Mammary epithelial cell (primary cell): ENCODE data around the gene STT3A.

Source experiments
- CTCF ChIP-seq, 2 donors: IDR thresholded peaks in 1 of 2; conservative IDR thresholded peaks in 1 of 2; 2 replicates each; pipeline ENCODE4 v1.5.1; 2011 to 2012; ENCODE audit warnings: inconsistent platforms in 2 of 2, low read length in 2 of 2, mild to moderate bottlenecking in 2 of 2, control low read depth in 1 of 2, low read depth in 1 of 2; ENCODE audit not compliant: insufficient read depth in 1 of 2; ENCODE audit errors: extremely low read depth in 1 of 2
- EZH2 ChIP-seq: IDR thresholded peaks from 2 replicates; pipeline ENCODE4 v1.6.1; 2012; ENCODE audit warnings: low read length, inconsistent platforms, borderline replicate concordance

- no peak for TF ChIP-seq CTCF (conservative IDR thresholded peaks at IDR 0.05 in 1 of 2, IDR thresholded peaks at IDR 0.05 in 1 of 2; ENCODE audit: extremely low read depth in 1 of 2, insufficient read depth in 1 of 2, low read depth in 1 of 2, low read length in 2 of 2)
- no peak for TF ChIP-seq EZH2
Measured at GRCh38 chr11:125566235-125566634, 26.4 kb upstream of the STT3A start.
